NCI-H526 treated with DMSO at 0.1 percent for 48 hours (cell line): ENCODE data around the gene NTN5.
"Not testable (repeated sequence)": the region's sequence is repeated elsewhere in the genome, so short reads cannot be mapped to it uniquely, and the experiment has no call there.

ENCODE experiments used
- DNase-seq: peaks from one replicate; lab custom pipeline; 2025; lab: John Stamatoyannopoulos, UW

The NTN5 gene

DNA sequence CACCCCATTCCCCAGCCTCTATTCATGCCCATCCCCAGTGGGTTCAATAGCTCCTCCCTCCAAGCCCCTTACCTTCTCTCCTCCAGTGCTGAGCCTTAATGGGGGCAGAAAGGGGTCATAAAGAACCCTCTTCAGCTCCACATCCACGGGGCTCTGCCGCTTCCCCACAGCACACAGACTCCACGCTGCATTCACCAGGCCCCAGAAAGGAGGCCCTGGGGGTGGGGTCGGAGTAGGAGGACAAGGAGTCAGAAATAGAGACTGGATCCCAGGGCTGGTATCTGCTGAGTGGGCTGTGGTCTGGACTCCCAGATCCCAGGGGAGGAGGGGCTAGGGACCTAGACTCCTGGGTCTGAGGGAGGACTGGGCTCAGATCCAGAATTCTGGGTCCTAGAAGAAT is 28.5 kb downstream of the NTN5 start:
- no peak for DNase-seq

DNA sequence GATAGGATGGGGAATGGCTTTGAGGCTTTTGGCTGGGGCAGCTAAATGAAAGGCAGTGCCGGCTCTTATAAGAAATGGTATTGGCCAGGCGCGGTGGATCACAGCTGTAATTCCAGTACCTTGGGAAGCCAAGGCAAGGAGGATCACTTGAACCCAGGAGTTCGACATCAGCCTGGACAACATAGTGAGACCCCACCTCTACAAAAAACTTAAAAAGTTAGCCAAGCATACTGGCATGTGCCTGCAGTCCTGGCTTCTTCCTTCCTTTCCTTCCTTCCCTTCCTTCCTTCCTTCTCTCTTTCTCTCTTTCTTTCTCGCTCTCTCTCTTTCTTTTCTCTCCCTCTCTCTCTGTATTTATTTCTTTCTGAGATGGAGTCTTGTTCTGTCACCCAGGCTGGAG is 30.0 kb downstream of the NTN5 start:
- DNase-seq = no peak

DNA sequence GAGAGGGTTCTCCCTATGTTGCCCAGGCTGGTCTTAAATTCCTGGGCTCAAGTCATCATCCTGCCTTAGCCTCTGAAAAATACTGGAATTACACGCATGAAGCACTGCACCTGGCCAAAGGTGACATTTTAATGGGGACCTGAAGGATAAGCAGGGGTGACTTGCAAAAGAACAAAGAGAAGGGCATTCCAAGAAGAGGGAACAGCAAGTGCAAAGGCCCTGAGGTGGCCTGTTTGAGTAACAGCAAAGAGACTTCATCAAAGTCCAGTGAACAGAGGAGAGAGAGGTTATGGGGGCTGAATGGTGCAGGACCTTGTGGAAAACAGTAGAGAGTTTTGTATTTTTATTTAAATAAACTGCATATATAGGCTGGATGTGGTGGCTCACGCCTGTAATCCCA is 31.0 kb downstream of the NTN5 start:
- DNase-seq = no peak

DNA sequence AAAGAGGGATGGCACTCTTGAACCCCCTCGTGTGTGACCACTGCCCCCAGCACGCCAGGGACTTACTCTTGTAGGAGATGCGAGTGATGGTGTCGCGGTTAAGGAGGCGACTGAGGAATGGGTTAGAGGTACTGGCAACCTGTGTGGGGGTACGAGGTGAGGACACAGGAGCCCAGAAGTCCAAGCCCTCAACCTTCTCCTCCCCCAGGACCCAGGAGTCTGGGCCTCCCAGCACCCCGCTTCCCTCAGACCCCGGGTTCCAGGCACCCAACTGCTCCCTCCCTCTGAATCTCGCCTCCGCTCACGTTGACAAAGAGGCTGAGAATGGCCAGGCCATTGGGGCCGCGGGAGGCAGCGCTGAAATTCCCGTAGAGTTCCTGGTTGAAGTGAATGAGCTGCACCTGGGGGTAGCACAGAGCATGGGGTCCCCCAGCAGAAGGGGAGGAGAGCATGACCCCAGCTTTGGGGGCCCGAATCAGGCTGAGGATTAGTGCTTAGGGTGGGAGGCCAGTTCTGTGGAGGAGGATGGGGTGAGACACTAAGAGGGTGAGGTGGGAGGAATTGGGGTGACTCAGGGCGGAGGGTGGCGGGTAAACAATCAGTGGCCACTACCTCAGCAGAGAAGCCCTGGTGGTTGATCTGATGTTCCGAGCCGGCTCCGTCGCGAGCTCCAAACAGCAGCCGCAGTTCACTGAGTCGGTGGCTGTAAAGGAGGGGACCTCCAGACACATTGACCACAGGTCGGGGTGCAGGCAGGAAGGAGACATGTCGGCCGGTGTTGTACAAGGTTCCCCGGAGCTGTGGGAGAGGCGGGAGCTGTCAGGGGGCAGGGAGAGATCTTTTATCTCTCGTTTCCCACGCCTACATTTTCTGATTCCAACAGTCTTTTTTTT is 33.1 kb downstream of the NTN5 start:
- no peak for DNase-seq

DNA sequence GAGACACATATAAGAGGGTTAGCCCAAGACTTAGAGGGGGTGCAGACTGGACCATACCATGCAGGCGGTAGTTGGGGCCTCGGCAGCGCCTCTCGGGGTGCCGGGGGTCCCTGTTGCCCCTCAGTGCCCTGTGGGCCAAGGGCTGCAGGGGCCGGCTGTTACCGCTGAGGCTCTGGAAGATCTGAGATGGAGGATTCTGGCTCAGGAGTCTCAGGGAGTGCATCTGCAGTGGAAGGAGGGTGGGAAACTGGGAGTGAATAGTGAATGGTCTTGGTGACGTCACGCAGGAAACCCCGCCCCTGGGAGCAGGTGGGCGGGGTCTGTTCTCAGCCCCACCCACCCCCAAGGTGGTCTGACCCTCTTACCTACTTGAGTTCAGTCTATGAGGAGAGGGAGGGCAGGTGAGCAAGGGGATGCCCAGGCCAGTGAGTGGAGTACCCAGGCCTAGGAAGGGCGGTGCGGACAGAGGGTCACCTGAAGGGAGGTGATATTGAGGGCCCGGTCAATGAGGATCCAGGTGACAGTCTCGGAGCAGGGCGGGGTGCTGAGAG is 33.9 kb downstream of the NTN5 start:
- no peak for DNase-seq

DNA sequence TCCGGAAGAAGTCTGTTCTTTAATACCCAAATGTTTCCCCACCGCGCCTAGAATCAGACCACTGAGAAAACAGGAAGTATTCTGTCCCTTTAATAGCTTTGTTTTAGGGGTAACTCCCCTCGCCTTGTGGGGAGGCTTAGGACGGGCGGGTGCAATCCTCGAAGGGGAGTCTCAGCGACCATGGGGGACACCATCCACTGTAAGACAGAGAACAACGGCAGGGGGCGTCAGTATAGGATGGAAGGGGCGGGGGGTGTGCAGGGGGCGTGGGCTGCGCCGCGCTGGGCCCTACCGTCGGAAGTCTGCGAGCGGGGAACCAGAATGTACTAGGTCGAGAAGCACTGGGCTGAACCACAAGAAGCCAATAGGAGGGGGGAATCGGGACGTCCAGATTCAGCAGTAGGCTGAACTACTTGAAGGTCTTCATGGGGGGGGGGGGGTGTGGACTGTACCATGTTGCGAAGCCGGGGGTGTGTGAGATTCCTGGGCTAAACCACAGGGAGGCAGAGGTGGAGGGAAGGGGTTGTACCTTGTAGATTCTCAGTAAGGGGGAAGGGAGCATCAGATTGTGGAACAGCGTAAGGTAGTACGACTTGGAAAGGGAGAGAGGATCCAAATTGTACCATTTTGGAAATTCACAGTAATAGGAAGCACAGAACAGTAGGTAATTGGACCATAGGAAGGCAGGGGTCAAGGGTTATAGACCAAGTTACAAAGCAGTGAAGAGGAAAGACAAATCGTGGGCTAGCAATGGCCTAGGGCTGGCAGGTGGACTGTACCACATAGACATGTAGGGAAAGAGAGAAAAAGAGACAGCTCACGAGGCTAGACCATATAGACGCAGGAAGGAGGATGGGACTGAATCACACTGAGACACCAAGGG is 34.6 kb downstream of the NTN5 start:
- peak; percentile 87 for DNase-seq

DNA sequence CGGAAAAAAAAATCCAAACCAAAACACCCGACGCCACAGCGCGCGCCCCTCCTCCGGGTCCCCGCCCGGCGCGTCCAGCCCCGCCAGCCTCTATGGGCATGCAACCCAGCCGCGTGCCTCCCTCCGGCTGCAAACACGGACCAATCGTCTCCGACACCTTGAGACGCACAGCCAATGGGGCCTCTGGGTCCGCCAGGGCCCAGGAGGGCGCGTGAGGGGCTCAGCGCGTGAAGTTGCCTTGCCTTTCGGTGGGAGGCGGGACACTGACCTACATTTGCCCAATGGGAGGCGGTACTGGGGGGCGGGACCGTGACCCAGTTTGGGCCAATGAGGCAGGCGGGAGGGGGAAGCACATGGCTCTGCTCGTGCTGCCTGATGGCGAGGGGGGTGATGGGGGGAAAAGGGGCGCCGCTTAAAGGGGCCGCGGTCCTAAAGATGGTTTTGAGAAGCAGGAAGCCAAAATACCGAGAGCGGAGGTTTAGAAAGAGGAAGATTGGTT is 35.3 kb downstream of the NTN5 start:
- DNase-seq = peak; percentile 96

DNA sequence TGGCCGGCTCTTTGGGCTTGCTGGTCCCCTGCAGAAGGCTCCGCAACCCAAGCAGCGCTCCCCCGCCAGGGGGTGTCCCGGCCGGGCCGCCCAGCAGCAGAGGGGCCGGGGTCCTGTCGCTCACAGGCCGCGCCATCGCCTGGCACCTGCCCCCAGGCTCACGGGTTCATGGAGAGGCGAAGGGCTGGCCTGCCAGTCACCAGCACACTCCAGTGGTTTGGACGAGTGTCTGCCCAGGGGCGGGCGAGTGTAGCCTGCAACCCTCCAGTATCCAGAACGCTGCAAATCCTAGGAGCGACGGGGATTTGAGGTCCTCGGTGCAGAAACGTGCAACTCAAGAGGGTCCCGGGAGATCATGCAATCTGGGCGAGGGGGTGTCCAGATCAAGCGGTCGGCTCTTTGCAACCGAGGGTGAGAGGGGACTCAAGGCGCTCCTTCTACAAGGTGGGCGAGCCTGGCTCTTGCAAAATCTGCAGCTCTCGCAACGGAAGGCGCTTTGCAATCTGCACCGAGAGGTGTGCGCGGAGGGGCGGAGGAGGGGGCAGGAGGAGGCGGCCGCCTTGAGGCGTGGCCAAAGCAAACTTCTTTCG is 35.9 kb downstream of the NTN5 start, which contains the start of gene DBP:
Gene DBP (minus strand): TSS at position 521 of the 590 bp plus-strand sequence. CDS start 385 bp downstream, at position 136.
- DNase-seq = peak; percentile 47

DNA sequence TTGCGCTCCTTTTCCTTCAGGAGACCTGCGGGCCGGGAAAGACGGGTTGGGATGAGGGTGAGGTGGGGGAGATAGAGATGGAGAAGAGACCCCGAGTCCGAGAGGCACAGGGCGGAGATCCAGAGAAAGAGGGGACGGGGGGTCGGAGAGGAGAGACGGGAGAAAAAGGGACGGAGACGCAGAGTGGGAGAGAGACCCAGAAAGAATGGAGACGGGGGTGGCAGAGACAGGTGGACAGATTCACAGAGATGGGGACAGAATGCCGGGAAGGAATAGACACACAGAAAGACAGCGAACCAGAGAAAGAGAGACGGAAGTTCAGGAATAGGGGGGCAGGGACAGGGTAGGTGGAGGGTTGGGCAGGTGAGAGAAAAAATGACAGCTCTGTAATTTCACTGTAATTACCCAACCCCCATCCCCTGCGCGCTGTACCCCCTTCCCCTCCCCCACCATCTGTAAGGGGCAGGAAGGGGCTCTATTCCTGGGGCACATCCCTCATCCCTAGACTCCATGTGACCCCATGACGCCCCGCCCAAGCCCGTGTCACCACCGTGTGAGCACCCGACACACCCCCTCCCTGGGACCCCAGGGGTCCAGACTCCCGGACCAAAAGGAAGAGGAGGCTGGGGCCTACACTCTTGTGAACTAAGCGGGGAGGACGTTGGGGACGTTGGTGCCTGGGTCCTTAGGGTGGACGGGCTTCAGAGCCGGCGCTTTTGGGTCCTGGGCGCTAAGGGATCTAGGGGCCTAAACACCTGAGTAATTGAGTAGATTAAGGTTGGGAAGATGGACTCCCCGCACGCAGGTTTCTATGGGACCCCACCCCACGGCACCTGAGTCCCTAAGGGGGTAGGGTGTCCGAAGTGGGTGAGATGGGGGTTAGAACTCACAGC is 36.6 kb downstream of the NTN5 start:
- DNase-seq = no peak

DNA sequence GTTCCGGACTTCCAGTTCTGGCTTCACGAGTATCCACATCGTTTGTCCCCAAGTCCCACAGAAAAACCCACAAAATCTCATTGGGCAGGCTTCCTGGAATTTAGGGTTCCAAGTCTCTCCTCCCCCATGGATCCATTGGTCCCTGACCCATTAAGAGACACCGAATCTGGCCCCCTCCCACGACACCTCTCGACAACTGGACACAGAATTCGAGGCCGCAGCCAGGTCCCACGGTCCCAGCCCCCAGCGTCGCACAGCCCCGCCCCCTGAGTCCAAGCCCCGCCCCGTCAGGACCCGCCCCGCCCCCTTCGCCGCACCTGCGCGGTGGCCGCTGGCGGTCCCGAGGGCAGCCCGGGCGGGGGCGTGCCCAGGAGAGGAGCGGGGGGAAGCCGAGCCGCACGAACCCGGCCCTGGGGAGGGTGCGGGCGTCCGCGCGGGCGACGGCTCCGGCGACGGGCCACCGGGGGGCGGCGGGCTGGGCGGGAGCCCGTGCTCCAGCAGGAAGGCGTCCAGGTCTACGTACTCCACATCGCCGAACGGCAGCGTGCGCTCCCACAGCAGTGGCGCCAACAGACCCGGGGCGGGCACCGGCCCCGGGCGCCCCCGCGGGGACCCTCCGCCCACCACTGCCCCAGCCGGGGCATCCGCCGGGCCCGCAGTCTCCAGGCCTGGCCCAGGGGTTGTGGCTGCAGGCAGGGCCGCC is 37.4 kb downstream of the NTN5 start:
- DNase-seq = peak; percentile 18

DNA sequence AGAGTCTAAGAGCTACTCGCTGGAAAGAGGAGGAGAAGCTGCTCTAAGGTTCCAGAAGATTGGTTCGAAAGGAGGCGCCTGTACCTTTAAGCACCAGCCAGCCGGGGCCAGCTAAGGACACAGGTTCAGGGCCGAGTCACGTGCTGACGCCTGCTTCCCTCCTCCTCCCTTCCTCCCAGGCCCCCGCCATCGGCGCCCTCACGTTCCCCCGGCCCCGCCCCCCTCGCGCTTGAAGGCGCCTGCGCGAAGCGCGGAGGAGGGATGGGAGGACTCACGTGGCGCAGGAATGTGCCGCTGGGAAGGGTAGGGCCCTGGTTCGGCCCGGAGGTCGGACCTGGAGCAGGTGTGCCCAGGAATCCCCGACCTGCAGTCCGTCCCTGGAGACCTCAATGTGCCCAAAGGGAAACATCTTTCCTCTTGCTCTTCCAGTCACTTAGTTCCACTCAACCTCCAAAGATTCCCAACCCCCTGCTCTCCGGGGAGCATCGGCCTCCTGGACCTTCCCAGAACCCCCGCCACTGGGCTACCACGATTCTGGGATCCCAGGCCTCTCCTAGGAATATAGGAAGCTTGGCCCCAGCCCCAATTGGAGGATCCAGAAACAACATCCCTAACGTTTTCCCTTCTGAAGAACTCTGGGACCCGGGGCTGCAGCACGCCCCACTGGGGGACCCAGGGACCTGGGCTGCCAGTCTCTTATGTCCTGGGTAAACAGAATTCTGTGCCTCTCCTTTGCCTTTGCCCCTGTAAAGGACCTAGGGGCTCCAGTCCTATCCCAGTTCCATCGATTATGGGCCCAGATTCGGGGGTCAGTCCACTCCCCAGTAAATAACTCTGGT is 38.2 kb downstream of the NTN5 start:
- DNase-seq = peak; percentile 88

DNA sequence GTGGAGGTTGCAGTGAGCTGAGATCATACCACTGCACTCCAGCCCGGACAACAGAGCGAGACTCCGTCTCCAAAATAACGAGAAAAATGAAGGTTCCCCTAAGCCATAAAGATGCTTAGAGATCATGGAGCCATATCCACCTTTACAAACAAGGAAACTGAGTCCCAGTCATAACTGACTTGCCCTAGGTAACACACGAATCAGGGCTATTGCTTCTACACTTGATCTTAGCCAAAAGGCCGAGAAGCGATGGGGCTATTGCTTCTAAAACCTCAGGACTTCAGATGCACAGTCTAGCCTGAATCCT is 38.8 kb downstream of the NTN5 start:
- DNase-seq = no peak

DNA sequence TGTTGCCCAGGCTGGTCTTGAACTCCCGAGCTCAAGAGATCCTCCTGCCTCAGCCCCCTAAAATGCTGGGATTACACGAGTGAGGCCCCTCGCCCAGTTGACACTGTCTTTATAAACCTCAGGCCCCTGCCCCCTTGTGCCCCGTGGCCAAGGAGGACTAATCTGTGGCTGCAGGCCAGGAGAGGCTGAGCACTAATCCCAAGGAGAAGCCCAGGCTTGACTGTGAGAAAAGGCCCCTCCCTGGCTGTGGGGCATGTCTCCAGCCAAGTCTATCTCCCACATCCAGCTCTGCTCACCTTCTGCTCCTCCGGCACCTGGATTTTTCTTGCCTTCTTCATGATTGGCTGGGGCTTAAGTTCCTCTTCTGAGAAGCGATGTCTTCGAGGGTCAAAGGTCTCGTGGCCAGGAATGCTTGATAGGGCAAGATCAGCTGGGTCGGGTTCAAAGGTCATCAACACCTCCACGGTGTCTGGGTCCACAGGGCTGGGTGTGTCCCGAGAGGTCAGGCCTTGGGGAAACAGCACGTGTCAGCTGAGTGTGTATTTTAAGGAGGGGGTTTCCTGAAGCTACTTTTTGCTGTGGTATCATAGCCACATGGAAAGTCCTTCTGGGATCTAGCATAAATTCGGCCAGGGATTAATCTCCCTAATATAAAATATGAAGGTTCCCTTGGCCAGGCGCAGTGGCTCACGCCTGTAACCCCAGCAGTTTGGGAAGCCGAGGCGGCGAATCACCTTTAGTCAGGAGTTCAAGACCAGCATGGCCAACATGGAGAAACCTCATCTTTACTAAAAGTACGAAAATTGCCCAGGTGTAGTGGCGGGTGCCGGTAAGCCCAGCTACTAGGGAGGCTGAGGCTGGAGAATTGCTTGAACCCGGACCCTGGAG is 39.4 kb downstream of the NTN5 start:
- DNase-seq = no peak

DNA sequence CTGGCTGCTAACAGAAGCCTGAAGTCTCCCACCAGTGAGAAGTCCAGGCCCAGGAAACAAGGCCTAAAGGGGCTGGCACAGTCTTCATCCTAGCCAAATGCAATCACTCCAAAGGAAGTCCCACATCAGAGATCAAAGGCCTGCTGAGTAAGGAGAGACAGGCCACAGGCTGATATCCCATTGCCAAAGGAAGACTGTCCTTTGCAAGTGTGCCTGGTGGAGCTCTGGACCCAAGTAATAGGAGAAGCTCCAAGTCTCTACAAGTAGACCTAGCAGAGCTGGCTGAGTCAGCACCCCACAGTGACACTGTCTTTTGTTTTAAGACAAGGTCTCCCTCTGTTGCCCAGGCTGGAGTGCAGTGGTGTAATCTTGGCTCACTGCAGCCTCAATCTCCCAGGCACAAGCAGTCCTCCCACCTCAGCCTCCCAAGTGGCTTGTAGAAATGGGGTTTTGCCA is 40.1 kb downstream of the NTN5 start:
- no peak for DNase-seq

DNA sequence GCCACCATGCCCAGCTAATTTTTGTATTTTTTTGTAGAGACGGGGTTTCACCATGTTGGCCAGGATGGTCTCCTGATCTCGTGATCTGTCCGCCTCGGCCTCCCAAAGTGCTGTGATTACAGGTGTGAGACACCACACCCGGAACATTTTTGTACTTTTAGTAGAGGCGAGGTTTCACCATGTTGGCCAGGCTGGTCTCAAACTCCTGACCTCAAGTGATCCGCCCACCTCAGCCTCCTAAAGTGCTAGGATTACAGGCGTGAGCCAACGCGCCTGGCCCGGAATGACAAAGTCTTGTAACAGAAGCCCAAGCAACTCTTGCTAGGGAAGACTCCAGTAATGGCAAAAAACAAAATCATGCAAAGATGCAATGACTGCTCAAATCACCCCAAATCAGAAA is 40.5 kb downstream of the NTN5 start:
- DNase-seq = not testable (repeated sequence)

DNA sequence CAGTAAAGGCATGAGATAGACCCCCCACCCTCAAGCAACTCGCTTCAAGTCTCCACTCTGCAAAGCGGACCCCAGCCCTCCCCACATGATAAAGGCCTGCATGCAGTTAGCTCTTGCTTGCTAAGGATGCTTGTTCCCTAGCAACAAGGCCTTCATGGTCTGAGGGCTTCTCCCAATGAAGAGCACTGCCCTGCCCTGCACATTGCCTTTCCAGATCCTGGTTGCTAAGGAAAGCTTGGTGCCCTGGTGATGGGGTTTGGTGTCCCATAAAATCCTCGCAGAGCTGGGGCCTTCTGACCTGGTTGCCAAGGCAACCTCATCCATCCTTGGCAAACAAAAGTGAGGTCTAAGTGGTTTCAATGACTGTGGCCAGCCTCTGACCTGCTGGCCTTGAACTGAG is 41.6 kb downstream of the NTN5 start:
- no peak for DNase-seq

DNA sequence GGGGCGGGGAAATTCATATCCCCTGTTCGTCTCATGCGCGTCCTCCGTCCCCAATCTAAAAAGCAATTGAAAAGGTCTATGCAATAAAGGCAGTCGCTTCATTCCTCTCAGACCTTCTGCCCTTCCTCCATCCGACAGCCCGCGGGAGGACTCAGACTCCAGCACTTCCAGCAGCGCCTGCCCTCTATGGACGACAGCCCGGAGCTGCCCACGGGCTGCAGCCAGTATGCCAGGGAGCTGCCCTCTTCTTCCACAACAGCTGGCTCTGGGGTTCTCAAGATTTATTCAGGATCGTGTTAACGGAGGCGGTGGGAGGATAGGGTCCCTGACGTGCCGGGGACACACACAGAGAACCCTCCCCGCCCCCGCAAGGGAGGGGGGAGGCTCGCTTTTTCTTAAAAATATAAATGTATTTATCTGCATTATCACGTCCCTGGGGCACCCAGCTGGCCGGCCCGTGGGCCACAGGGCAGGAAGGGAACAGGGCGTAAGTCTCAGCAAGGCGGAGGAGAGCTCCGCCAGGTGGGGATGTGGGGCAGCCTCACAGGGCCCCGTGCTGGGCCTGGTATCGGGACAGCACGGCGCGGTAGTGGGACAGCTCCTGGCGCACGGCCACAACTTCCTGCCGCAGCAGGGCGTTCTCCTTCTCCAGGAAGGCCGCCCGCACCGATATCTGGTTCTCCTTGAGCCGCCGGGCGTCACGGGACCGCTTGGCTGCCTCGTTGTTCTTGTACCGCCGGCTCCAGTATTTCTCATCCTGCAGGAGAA is 42.3 kb downstream of the NTN5 start:
- no peak for DNase-seq
